Right cardiac atrium (tissue), 5 donors: Measurements from ENCODE around the gene NDUFB10. TPM values are rescaled to one million over a fixed set of nuclear protein-coding genes. Genes with fewer than 3 reads are reported as not detected.
"Not testable (repeated sequence)": the region's sequence is repeated elsewhere in the genome, so short reads cannot be mapped to it uniquely, and the experiment has no call there.

Experiments used
- ATAC-seq, 2 donors: fragments of 200-7000 bp; cut with Tn5 transposase; one replicate each; pipeline versions ENCODE4 v1.8.0 to v1.9.1; 2020; ENCODE audit warnings: moderate library complexity in 2 of 2, mild to moderate bottlenecking in 1 of 2
- DNase-seq, 3 donors: peaks; one replicate each; pipeline ENCODE4 v3.0.0-alpha.2; 2020
- H3K27ac ChIP-seq: one replicate; pipeline ENCODE4 v1.5.1; 2013; ENCODE audit warnings: mild to moderate bottlenecking, low read length, control low read depth, moderate library complexity
- H3K27me3 ChIP-seq: one replicate; pipeline ENCODE4 v1.6.1; 2013; ENCODE audit not compliant: control insufficient read depth, insufficient read depth
- H3K4me1 ChIP-seq: one replicate; pipeline ENCODE4 v1.6.1; 2013; ENCODE audit warnings: low read length; ENCODE audit not compliant: control insufficient read depth, insufficient read depth
- H3K4me3 ChIP-seq: one replicate; pipeline ENCODE4 v1.5.1; 2013; ENCODE audit warnings: low read length, control low read depth
- H3K9me3 ChIP-seq: one replicate; pipeline ENCODE4 v1.6.1; 2013; ENCODE audit warnings: low read length; ENCODE audit not compliant: control insufficient read depth
- WGBS: extraction: QIAGEN DNeasy Blood & Tissue Kit; methylation state at CpG from one replicate; pipeline ENCODE4 v1.1.7; 2013; 5-methylcytosine and 5-hydroxymethylcytosine counted together
- intact Hi-C, 4 donors: fragments of 100-400 bp; cut with DNase I; formaldehyde crosslinking; loops; one replicate each; pipeline versions ENCODE4 v1.11.0 to v1.14.0; 2022 to 2023
- polyA plus RNA-seq: library from polyadenylated mRNA; stranded (reverse); fragments of 200-250 nt; gene quantifications from one replicate; pipeline ENCODE4 v1.2.3, GENCODE V29; 2013
- total RNA-seq, 4 donors: library from RNA; stranded (reverse); fragmentation: NEBNext Ultra II Directional; extraction: Animal tissue kit (Norgen Biotek cat#: 25700); gene quantifications; one replicate each; pipeline ENCODE4 v1.2.1, GENCODE V29; 2021
- donor health status: healthy with polysubstance abuse.
- donor health status: DM: no; HTN: yes; CAD: no.
- donor health status: DM: no; HTN: no; CAD: no.
- donor health status: DM: no; HTN: yes; CAD: no; lungs with severe emphysema.
- donor health status: DM: yes; HTN: yes; CAD: no.

NDUFB10 gene
- total and polyA plus RNA-seq, 5 donors: 397 to 1,316 (median 478) TPM

GRCh38 chr16:1926271-1926670 is 33.1 kb upstream of the NDUFB10 start:
- no peak for ATAC-seq
- DNase-seq: no peak
- no peaks in the 10 kb centered on the region for H3K4me1 ChIP-seq
- no peak overlapping the region for H3K4me3 ChIP-seq
- H3K27ac ChIP-seq: no peak overlapping the region
- intact Hi-C loops: loop anchor here in 1 of 4 donors (10.0 kb wide), 1 partner anchor 61 kb away; no protein-coding TSS in a partner anchor
- H3K9me3 ChIP-seq: no peaks in the 10 kb centered on the region
- 57% methylated on average over 11 of the region's 11 CpGs for WGBS
- H3K27me3 ChIP-seq: no peaks in the 10 kb centered on the region

- no peaks in the 10 kb centered on the region for H3K9me3 ChIP-seq
- peak overlapping the region; percentile 22 for H3K27ac ChIP-seq
- 11% methylated on average over 11 of the region's 11 CpGs for WGBS
- peak; percentile 63 to 64 for ATAC-seq
- no peaks in the 10 kb centered on the region for H3K4me1 ChIP-seq
- intact Hi-C loops: loop anchor here in 3 of 4 donors (2.0 to 10.0 kb wide), 2 partner anchors 64 kb away; no protein-coding TSS in a partner anchor
- H3K4me3 ChIP-seq: peak overlapping the region; percentile 72
- H3K27me3 ChIP-seq: no peaks in the 10 kb centered on the region
- DNase-seq: peak in 2 of 3 donors; percentile 67 to 73
Observed at GRCh38 chr16:1929105-1929504, 30.2 kb upstream of the NDUFB10 start.

GRCh38 chr16:1929578-1930337 is 29.6 kb upstream of the NDUFB10 start:
- Histone ChIP-seq H3K4me3 (peak overlapping the region; percentile 72), H3K27me3 (no peaks in the 10 kb centered on the region), H3K27ac (no peak overlapping the region), H3K9me3 (no peaks in the 10 kb centered on the region), H3K4me1 (no peaks in the 10 kb centered on the region)
- peak; percentile 89 to 97 (median 96) for DNase-seq
- intact Hi-C loops: loop anchor here (2.0 to 10.0 kb wide), 3 partner anchors 65 to 67 kb away; no protein-coding TSS in a partner anchor
- WGBS: 11% methylated on average over 70 of the region's 70 CpGs
- ATAC-seq: peak; percentile 93 to 95

- no peak for ATAC-seq
- H3K9me3 ChIP-seq: no peaks in the 10 kb centered on the region
- no peak overlapping the region for H3K4me3 ChIP-seq
- no peaks in the 10 kb centered on the region for H3K4me1 ChIP-seq
- intact Hi-C loops: loop anchor here in 1 of 4 donors (5.0 kb wide), 1 partner anchor 68 kb away; no protein-coding TSS in a partner anchor
- no peaks in the 10 kb centered on the region for H3K27me3 ChIP-seq
- H3K27ac ChIP-seq: no peak overlapping the region
- DNase-seq: peak in 1 of 3 donors; percentile 50
- WGBS: 72% methylated on average over 10 of the region's 10 CpGs
Observed at GRCh38 chr16:1930338-1930720, 29.0 kb upstream of the NDUFB10 start.

- Histone ChIP-seq H3K9me3 (no peaks in the 10 kb centered on the region), H3K27ac (no peak overlapping the region), H3K4me3 (no peak overlapping the region), H3K4me1 (no peaks in the 10 kb centered on the region), H3K27me3 (no peaks in the 10 kb centered on the region)
- DNase-seq: peak in 1 of 3 donors; percentile 45
- ATAC-seq: no peak
- WGBS: 70% methylated on average over 19 of the region's 19 CpGs
- intact Hi-C loops: loop anchor here in 1 of 4 donors (5.0 kb wide), 1 partner anchor 70 kb away; no protein-coding TSS in a partner anchor
Observed at GRCh38 chr16:1932050-1933028, 27.0 kb upstream of the NDUFB10 start.

- Histone ChIP-seq H3K4me3 (no peak overlapping the region), H3K4me1 (no peaks in the 10 kb centered on the region), H3K27ac (no peak overlapping the region), H3K9me3 (no peaks in the 10 kb centered on the region), H3K27me3 (no peaks in the 10 kb centered on the region)
- peak in 1 of 3 donors; percentile 52 for DNase-seq
- WGBS: 62% methylated on average over 23 of the region's 23 CpGs
- ATAC-seq: no peak
- intact Hi-C loops: loop anchor here in 1 of 4 donors (5.0 kb wide), 1 partner anchor 71 kb away; no protein-coding TSS in a partner anchor
Observed at GRCh38 chr16:1933097-1933661, 26.2 kb upstream of the NDUFB10 start.

- WGBS: 94% methylated on average over 11 of the region's 11 CpGs
- DNase-seq (peak in 1 of 3 donors; percentile 18), ATAC-seq (no peak)
- intact Hi-C loops: no loop called here
- Histone ChIP-seq H3K27me3 (no peaks in the 10 kb centered on the region), H3K4me1 (peaks cover under 1% of the 10 kb centered on the region), H3K9me3 (no peaks in the 10 kb centered on the region), H3K27ac (no peak overlapping the region), H3K4me3 (no peak overlapping the region)
Observed at GRCh38 chr16:1936945-1937479, 22.3 kb upstream of the NDUFB10 start.

- H3K4me3 ChIP-seq: no peak overlapping the region
- H3K27ac ChIP-seq: no peak overlapping the region
- H3K4me1 ChIP-seq: peaks cover 5% of the 10 kb centered on the region
- no peaks in the 10 kb centered on the region for H3K27me3 ChIP-seq
- H3K9me3 ChIP-seq: no peaks in the 10 kb centered on the region
- 90% methylated on average over 10 of the region's 10 CpGs for WGBS
- ATAC-seq (no peak), DNase-seq (peak in 2 of 3 donors; percentile 64 to 68)
- intact Hi-C loops: no loop called here
Observed at GRCh38 chr16:1938316-1938715, 21.0 kb upstream of the NDUFB10 start.

GRCh38 chr16:1938910-1939309 is 20.4 kb upstream of the NDUFB10 start:
- no peaks in the 10 kb centered on the region for H3K27me3 ChIP-seq
- peaks cover 5% of the 10 kb centered on the region for H3K4me1 ChIP-seq
- peak in 1 of 3 donors; percentile 13 for DNase-seq
- H3K9me3 ChIP-seq: no peaks in the 10 kb centered on the region
- no peak overlapping the region for H3K4me3 ChIP-seq
- no peak overlapping the region for H3K27ac ChIP-seq
- intact Hi-C loops: no loop called here
- 92% methylated on average over 17 of the region's 17 CpGs for WGBS
- ATAC-seq: no peak

- DNase-seq, ATAC-seq, H3K4me3 ChIP-seq, H3K27ac ChIP-seq, intact Hi-C loops, H3K27me3 ChIP-seq, H3K4me1 ChIP-seq, H3K9me3 ChIP-seq: not testable (repeated sequence)
- 97% methylated on average over 8 of the region's 8 CpGs for WGBS
Observed at GRCh38 chr16:1939833-1940232, 19.5 kb upstream of the NDUFB10 start.
